Measurements from ENCODE around the gene TRMT13.
A peak's percentile ranks its signal among the peaks of the same experiment; 100 is the strongest.
"Not testable (repeated sequence)": the region's sequence is repeated elsewhere in the genome, so short reads cannot be mapped to it uniquely, and the experiment has no call there.

The TRMT13 gene

GRCh38 chr1:100164216-100164615, 31.3 kb downstream of the TRMT13 start:
- DNase-seq (ENCODE audit: low spot score), result no peak

GRCh38 chr1:100164702-100165101, 31.7 kb downstream of the TRMT13 start:
- DNase-seq (ENCODE audit: low spot score), result no peak

- no peak for DNase-seq (ENCODE audit: low spot score)
Measured at GRCh38 chr1:100168051-100168450, 35.1 kb downstream of the TRMT13 start.

GRCh38 chr1:100177295-100178041, 44.5 kb downstream of the TRMT13 start:
- DNase-seq (ENCODE audit: low spot score), result no peak

- no peak for DNase-seq (ENCODE audit: low spot score)
Measured at GRCh38 chr1:100178091-100178490, 45.1 kb downstream of the TRMT13 start, which contains the start of gene LRRC39. TSS of gene LRRC39 (minus strand) at chr1:100178256. CDS start at chr1:100168516, 9,740 bp downstream.

GRCh38 chr1:100183370-100183769, 50.4 kb downstream of the TRMT13 start:
- no peak for DNase-seq (ENCODE audit: low spot score)

GRCh38 chr1:100184536-100184935, 51.6 kb downstream of the TRMT13 start:
- DNase-seq (ENCODE audit: low spot score), result no peak

GRCh38 chr1:100187912-100188311, 54.9 kb downstream of the TRMT13 start:
- DNase-seq (ENCODE audit: low spot score), result no peak

- DNase-seq (ENCODE audit: low spot score), result peak; percentile 67
Measured at GRCh38 chr1:100188617-100189016, 55.7 kb downstream of the TRMT13 start.

GRCh38 chr1:100198596-100198995, 65.6 kb downstream of the TRMT13 start:
- DNase-seq (ENCODE audit: low spot score), result no peak

GRCh38 chr1:100200060-100200459, 67.1 kb downstream of the TRMT13 start:
- DNase-seq (ENCODE audit: low spot score), result not testable (repeated sequence)

Measured in cerebellar cortex (tissue), 1 donor.